Brain microvascular endothelial cell (primary cell): ENCODE data around the gene ROCK2.

Experiments
- DNase-seq: peaks from one replicate; pipeline ENCODE4 v3.0.0-alpha.2; 2020
- H3K27ac ChIP-seq: fragments of 250-450 bp; sonication (Bioruptor Pico); 2 replicates; pipeline ENCODE4 v1.5.1; 2020; ENCODE audit warnings: mild to moderate bottlenecking, moderate library complexity
- H3K27me3 ChIP-seq: fragments of 250-450 bp; sonication (Bioruptor Pico); replicated peaks from 2 replicates; pipeline ENCODE4 v1.5.1; 2020; ENCODE audit warnings: mild to moderate bottlenecking
- H3K36me3 ChIP-seq: fragments of 250-450 bp; sonication (Bioruptor Pico); replicated peaks from 2 replicates; pipeline ENCODE4 v1.5.1; 2020; ENCODE audit warnings: mild to moderate bottlenecking
- H3K4me3 ChIP-seq: 2 replicates; pipeline ENCODE4 v1.5.1; 2011; ENCODE audit warnings: low read depth, mild to moderate bottlenecking, control low read depth, low read length, moderate library complexity
- CTCF ChIP-seq: IDR thresholded peaks from 2 replicates; pipeline ENCODE4 v1.5.1; 2011; ENCODE audit warnings: low read depth, mild to moderate bottlenecking, moderate library complexity, low read length, control low read depth, inconsistent platforms; ENCODE audit errors: missing control alignments
- in situ Hi-C: cut with HindIII; loops from 2 replicates; pipeline ENCODE4 v1.10.0; 2017; ENCODE audit warnings: low sequenced_read_pairs, low pct_ligation_motif_present

Gene ROCK2

GRCh38 chr2:11145350-11145749 lies 199.1 kb downstream of the ROCK2 start:
- H3K27me3 ChIP-seq: no peaks in the 10 kb centered on the region
- in situ Hi-C loops: loop anchor here (25.0 kb wide), 1 partner anchor 317 kb away; the partner anchor contains the start of gene E2F6
- H3K27ac ChIP-seq: no peak overlapping the region
- no peak overlapping the region for H3K4me3 ChIP-seq
- no peak for DNase-seq
- no peaks in the 10 kb centered on the region for H3K36me3 ChIP-seq
- TF ChIP-seq CTCF: no peak

- Histone ChIP-seq H3K4me3 (no peak overlapping the region), H3K36me3 (no peaks in the 10 kb centered on the region), H3K27ac (no peak overlapping the region), H3K27me3 (no peaks in the 10 kb centered on the region)
- DNase-seq: no peak
- in situ Hi-C loops: loop anchor here (25.0 kb wide), 1 partner anchor 318 kb away; the partner anchor contains the start of gene E2F6
- TF ChIP-seq CTCF: no peak
Observed at GRCh38 chr2:11144738-11145079, 199.7 kb downstream of the ROCK2 start.

GRCh38 chr2:11144077-11144737 lies 200.2 kb downstream of the ROCK2 start:
- Histone ChIP-seq H3K36me3 (no peaks in the 10 kb centered on the region), H3K27me3 (no peaks in the 10 kb centered on the region), H3K4me3 (no peak overlapping the region), H3K27ac (no peak overlapping the region)
- no peak for DNase-seq
- TF ChIP-seq CTCF: no peak
- in situ Hi-C loops: loop anchor here (25.0 kb wide), 1 partner anchor 318 kb away; the partner anchor contains the start of gene E2F6

GRCh38 chr2:11142987-11143386 lies 201.4 kb downstream of the ROCK2 start:
- TF ChIP-seq CTCF: no peak
- H3K27ac ChIP-seq: no peak overlapping the region
- no peak overlapping the region for H3K4me3 ChIP-seq
- H3K27me3 ChIP-seq: no peaks in the 10 kb centered on the region
- in situ Hi-C loops: loop anchor here (25.0 kb wide), 1 partner anchor 319 kb away; the partner anchor contains the start of gene E2F6
- H3K36me3 ChIP-seq: no peaks in the 10 kb centered on the region
- DNase-seq: no peak

GRCh38 chr2:11142330-11142729 lies 202.1 kb downstream of the ROCK2 start:
- Histone ChIP-seq H3K36me3 (no peaks in the 10 kb centered on the region), H3K4me3 (no peak overlapping the region), H3K27ac (no peak overlapping the region), H3K27me3 (no peaks in the 10 kb centered on the region)
- no peak for TF ChIP-seq CTCF
- in situ Hi-C loops: loop anchor here (25.0 kb wide), 1 partner anchor 320 kb away; the partner anchor contains the start of gene E2F6
- no peak for DNase-seq

- in situ Hi-C loops: loop anchor here (25.0 kb wide), 1 partner anchor 321 kb away; the partner anchor contains the start of gene E2F6
Observed at GRCh38 chr2:11141319-11141718, 203.1 kb downstream of the ROCK2 start.

More at GRCh38 chr2:11141319-11141718, 203.1 kb downstream of the ROCK2 start:
- TF ChIP-seq CTCF: no peak
- no peaks in the 10 kb centered on the region for H3K36me3 ChIP-seq
- H3K4me3 ChIP-seq: no peak overlapping the region
- no peak overlapping the region for H3K27ac ChIP-seq
- H3K27me3 ChIP-seq: no peaks in the 10 kb centered on the region
- no peak for DNase-seq
